IPS DF 6.9 (cell line): Measurements from ENCODE around the gene CASP10.

Experiments used
- DNase-seq: peaks from one replicate; pipeline ENCODE4 v3.0.0-alpha.2; 2013; ENCODE audit warnings: low read depth, low spot score
- H3K27ac ChIP-seq: one replicate; pipeline ENCODE4 v1.5.1; 2013; ENCODE audit warnings: low read length, control low read depth
- H3K27me3 ChIP-seq: 2 replicates; pipeline ENCODE4 v1.6.1; 2013; ENCODE audit warnings: mild to moderate bottlenecking, low read length; ENCODE audit not compliant: control insufficient read depth, insufficient read depth
- H3K36me3 ChIP-seq: 2 replicates; pipeline ENCODE4 v1.6.1; 2013; ENCODE audit warnings: low read length; ENCODE audit not compliant: control insufficient read depth, insufficient read depth
- H3K4me1 ChIP-seq: 2 replicates; pipeline ENCODE4 v1.6.1; 2013; ENCODE audit warnings: low read length; ENCODE audit not compliant: control insufficient read depth, insufficient read depth
- H3K4me3 ChIP-seq: 2 replicates; pipeline ENCODE4 v1.5.1; 2013; ENCODE audit warnings: mild to moderate bottlenecking, low read length
- H3K9me3 ChIP-seq: 2 replicates; pipeline ENCODE4 v1.6.1; 2013; ENCODE audit warnings: low read length, inconsistent platforms; ENCODE audit not compliant: control insufficient read depth, insufficient read depth
- WGBS: extraction: QIAGEN DNeasy Blood & Tissue Kit; methylation state at CpG from one replicate; pipeline ENCODE4 v1.1.7; 2013; ENCODE audit warnings: mixed read lengths, missing lambda C conversion rate; ENCODE audit not compliant: insufficient read length, insufficient coverage; 5-methylcytosine and 5-hydroxymethylcytosine counted together

Gene CASP10

DNA sequence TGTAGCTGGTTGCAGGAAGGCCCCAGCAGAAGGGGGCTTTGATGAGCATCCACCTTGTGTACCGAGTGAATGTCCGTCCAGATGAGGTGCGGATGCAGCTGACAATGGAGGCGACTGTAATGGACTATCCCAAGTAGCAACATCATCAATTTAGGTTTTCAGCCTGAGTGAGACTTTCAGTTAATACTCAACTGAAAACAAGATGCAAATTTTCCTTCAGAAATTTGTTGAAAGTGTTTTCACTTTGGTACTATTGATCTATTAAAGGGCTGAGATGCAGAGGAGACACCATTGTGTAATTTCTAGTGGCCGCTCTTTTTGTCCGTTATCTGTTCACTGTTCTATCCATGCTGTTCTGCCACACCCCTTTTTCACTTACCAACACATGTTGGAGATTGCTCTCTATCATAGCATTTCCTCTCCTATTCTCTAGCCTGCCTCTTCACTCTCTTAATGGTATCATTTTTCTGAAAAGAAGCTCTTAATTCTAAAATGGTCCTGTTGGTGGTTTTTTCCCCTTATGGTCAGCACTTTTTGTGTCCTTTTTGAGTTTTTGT, 65.4 kb downstream of the CASP10 start:
- no peak overlapping the region for H3K27ac ChIP-seq
- H3K27me3 ChIP-seq = no peaks in the 10 kb centered on the region
- H3K4me1 ChIP-seq = peaks cover 3% of the 10 kb centered on the region; the same call in 1 of the 2 replicates
- H3K36me3 ChIP-seq = no peaks in the 10 kb centered on the region
- H3K4me3 ChIP-seq = no peak overlapping the region
- WGBS = no CpG with 5 or more reads among the region's 6 CpGs
- no peaks in the 10 kb centered on the region for H3K9me3 ChIP-seq
- DNase-seq = no peak

DNA sequence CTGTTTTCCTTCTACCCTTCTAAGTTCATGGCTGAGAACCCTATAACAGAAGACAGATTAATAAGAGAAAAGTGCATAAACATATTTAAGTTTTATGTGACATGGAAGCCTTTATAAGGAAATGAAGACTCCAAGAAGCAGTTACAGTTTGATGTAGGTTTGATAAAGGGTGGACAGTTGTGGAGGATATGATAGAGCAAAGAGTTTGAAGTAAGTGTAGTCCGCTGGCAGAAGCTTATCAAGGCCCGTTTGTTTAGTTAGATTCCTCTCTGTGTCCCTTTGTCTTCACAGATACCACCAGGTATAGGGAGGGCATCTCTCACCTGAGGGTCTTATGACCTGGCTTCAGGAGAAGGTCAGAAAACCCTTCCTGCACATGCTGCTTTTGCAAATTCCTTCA, 66.9 kb downstream of the CASP10 start:
- Histone ChIP-seq H3K36me3 (no peaks in the 10 kb centered on the region), H3K9me3 (no peaks in the 10 kb centered on the region), H3K27me3 (no peaks in the 10 kb centered on the region), H3K4me1 (peaks cover 3% of the 10 kb centered on the region), H3K27ac (no peak overlapping the region), H3K4me3 (no peak overlapping the region)
- WGBS = no CpG with 5 or more reads among the region's 2 CpGs
- DNase-seq = no peak

DNA sequence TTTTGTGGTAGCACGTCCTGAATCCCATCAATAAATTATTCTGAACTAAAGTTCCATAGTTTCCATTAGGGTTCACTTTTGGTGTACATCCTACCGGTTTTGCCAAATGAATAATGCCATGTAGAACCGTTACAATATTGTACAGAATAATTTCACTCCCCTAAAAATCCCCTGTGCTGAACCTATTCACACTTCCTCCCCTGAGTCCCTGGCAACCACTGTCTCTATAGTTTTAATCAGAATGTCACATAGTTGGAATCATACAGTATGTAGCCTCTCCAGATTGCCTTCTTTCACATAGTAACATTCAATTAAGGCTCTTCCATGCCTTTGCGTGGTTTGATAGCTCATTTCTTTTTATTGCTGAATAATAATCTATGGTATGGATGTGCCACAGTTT, 67.8 kb downstream of the CASP10 start:
- no peak overlapping the region for H3K27ac ChIP-seq
- no peak for DNase-seq
- H3K4me3 ChIP-seq = no peak overlapping the region
- WGBS = no CpG with 5 or more reads among the region's 4 CpGs
- no peaks in the 10 kb centered on the region for H3K9me3 ChIP-seq
- no peaks in the 10 kb centered on the region for H3K36me3 ChIP-seq
- no peaks in the 10 kb centered on the region; the same call in 1 of the 2 replicates for H3K4me1 ChIP-seq
- no peaks in the 10 kb centered on the region for H3K27me3 ChIP-seq

DNA sequence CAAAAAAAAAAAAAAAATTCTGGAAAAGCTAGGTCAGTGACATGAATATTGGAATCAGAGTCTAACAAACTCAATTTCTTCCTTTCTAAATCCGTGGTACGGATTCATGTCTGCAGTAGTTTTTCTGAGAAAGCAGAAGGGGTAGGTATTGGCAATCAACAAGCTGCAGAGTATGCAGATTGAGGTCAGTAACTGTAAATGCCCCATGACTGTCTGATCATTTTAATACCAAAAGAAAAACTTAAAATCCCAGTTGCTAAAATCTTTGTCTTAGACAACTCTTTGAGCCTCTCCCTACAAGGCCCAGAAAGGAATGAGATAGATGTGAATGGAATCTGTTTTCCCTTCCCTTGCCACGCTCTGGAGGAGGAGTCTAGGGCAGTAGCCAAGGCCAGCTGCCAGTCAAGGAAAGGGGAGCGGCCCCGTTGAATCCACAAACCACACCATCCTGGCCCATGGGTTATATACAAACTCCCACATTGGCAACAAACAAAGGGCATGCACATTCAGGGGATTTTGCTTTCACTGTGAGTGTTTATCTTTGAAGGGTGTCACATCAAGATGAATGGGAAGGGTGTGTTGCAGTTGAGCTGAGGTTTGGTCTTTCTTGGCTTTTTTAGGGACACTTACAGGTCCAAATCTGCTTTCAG, 71.3 kb downstream of the CASP10 start:
- Histone ChIP-seq H3K36me3 (no peaks in the 10 kb centered on the region), H3K4me3 (no peak overlapping the region), H3K4me1 (peaks cover 2% of the 10 kb centered on the region; the same call in 1 of the 2 replicates), H3K27me3 (no peaks in the 10 kb centered on the region), H3K27ac (no peak overlapping the region), H3K9me3 (no peaks in the 10 kb centered on the region)
- DNase-seq = no peak
- no CpG with 5 or more reads among the region's 5 CpGs for WGBS

DNA sequence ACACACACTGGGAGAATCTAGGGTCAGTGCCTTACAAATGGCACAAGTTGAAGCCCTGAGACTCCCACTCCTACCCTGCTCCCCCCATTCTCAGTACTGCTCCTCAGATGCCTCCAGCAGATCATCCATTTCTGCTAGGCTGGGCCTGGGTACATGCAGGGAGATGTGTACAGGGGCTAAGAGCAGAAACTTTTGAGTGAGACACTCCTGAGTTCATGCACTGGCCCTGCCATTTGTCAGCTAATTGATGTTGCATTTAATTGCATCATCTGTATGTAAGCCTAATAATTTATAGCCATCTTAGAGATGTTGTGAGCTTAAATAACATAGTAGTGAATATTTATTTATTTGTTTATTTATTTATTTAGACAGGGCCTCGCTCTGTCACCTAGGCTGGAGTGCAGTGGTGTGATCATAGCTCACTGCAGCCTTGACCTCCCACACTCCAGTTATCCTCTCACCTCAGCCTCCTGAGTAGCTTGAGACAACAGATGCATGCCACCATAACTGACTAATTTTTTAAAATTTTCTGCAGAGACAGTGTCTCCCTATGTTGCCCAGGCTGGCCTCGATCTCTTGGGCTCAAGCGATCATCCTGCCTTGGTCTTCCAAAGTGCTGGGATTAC, 72.6 kb downstream of the CASP10 start:
- Histone ChIP-seq H3K4me3 (no peak overlapping the region), H3K4me1 (peaks cover 2% of the 10 kb centered on the region; the same call in 1 of the 2 replicates), H3K36me3 (no peaks in the 10 kb centered on the region), H3K9me3 (no peaks in the 10 kb centered on the region), H3K27ac (no peak overlapping the region), H3K27me3 (no peaks in the 10 kb centered on the region)
- DNase-seq = no peak
- WGBS = no CpG with 5 or more reads among the region's 3 CpGs

DNA sequence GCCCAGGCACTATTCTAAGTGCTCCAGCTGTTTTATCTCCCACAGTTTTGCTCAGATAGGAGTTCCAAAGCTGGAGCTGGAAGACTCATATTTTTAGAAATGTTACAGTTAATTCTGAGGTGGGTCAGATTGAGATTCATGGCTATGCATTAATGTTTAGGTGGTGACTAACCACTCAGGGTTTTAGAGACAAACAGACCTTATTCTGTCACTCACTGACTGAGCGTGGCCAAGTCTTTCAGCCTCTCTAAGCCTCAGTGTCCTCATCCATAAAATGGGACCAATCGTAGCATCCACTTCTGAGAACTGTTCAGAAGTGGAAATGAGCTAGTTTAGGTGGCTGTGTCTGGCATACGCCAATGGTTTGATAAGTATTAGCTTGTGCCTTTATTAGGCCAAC, 73.1 kb downstream of the CASP10 start:
- H3K27ac ChIP-seq = no peak overlapping the region
- H3K4me3 ChIP-seq = no peak overlapping the region
- no CpG with 5 or more reads among the region's 3 CpGs for whole genome bisulfite sequencing
- H3K27me3 ChIP-seq = no peaks in the 10 kb centered on the region
- peaks cover 2% of the 10 kb centered on the region; the same call in 1 of the 2 replicates for H3K4me1 ChIP-seq
- H3K9me3 ChIP-seq = no peaks in the 10 kb centered on the region
- DNase-seq = no peak
- no peaks in the 10 kb centered on the region for H3K36me3 ChIP-seq

DNA sequence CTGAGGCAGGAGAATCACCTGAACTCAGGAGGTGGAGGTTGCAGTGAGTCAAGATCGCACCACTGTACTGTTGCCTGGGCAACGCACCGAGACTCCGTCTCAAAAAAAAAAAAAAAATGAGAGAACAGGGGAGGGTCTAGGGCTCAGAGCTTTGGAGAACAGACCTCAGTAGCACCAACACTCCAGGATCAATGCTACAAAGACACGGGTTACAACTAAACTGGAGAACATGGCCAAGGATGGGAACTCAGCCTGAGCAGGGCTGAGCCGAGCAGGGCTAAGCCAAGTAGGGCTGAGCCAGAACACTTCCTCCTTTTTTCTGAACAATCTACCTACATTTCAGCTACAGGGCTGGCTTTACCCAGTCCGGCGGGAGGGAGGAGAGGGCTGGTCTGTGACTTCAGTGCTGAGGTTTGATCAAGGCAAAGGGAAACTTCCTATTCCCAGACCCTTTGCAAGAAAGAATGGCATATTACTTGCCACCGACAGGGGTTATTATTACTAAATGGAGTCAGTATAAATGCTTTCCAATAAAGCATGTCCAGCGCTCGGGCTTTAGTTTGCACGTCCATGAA, 74.5 kb downstream of the CASP10 start:
- Histone ChIP-seq H3K4me3 (no peak overlapping the region), H3K4me1 (peaks cover 2% of the 10 kb centered on the region; the same call in 1 of the 2 replicates), H3K27me3 (no peaks in the 10 kb centered on the region), H3K27ac (no peak overlapping the region), H3K36me3 (no peaks in the 10 kb centered on the region), H3K9me3 (no peaks in the 10 kb centered on the region)
- no peak for DNase-seq
- WGBS = no CpG with 5 or more reads among the region's 12 CpGs

DNA sequence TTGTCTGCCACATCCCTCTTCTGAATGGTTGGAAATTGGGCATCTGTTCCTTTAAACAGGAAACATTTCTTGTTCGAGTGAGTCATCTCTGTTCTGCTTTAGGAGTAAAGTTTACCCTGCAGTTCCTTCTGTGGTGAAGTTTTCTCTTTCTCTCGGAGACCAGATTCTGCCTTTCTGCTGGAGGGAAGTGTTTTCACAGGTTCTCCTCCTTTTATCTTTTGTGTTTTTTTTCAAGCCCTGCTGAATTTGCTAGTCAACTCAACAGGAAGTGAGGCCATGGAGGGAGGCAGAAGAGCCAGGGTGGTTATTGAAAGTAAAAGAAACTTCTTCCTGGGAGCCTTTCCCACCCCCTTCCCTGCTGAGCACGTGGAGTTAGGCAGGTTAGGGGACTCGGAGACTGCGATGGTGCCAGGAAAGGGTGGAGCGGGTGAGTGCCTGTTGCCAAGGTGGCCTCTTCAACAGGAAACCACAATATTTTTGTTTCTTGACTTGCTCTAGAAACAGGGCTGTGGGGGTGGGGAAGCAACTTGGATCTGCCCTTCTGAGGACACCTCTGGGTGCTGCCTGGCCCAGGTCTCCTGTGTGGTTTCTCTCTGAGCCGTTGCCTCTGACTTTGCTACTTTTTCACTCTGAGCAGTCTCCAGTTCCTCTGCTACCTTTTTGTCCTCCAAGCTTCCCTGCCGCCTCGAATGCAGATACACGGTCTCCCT, 75.2 kb downstream of the CASP10 start:
- WGBS = no CpG with 5 or more reads among the region's 10 CpGs

DNA sequence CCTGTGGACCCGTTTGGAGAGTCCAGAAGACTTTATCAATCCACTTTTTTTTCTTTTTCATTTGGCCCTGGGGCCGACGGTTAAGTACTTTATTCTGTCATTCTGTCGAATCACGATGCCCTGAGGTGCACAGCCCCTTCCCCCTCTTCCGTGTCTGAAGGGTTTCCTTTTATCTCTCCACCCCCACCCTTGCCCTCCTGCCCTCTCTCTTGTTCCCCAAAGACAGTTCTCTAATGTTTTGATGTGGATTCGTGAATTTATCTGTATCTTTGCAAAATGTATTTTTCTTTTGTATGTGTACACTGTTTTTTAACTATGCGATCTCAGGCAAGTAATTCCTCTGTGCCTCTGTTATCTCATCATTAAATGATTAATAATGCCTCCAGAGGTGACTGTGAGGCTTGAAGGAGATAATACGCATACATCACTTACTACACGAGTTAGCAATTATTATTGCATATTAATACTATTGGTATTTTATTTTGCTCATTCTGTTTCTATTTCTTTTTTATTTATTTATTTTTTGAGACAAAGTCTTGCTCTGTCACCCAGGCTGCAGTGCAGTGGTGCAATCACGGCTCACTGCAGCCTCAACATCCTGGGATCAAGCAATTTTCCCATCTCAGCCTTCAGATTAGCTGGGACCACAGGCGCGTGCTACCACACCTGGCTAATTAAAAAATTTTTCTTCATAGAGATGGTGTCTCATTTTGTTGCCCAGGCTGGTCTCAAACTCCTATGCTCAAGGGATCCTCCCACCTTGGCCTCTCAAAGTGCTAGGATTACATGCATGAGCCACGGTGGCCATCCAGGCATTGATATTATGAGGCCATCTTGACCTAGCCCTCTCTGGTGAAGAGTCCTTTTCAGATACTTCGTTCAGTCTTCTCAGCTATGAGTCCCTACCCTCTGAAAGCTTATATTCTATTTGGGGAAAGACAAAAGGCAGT, 76.0 kb downstream of the CASP10 start:
- Histone ChIP-seq H3K27me3 (no peaks in the 10 kb centered on the region), H3K4me1 (peaks cover 2% of the 10 kb centered on the region; the same call in 1 of the 2 replicates), H3K27ac (no peak overlapping the region), H3K4me3 (no peak overlapping the region; the same call in 1 of the 2 replicates), H3K36me3 (no peaks in the 10 kb centered on the region), H3K9me3 (no peaks in the 10 kb centered on the region)
- WGBS = no CpG with 5 or more reads among the region's 15 CpGs
- DNase-seq = no peak

More for the DNA sequence above, 75.2 kb downstream of the CASP10 start:
- DNase-seq = no peak
- Histone ChIP-seq H3K27ac (no peak overlapping the region), H3K4me3 (no peak overlapping the region; the same call in 1 of the 2 replicates), H3K27me3 (no peaks in the 10 kb centered on the region), H3K9me3 (no peaks in the 10 kb centered on the region), H3K4me1 (peaks cover 2% of the 10 kb centered on the region; the same call in 1 of the 2 replicates), H3K36me3 (no peaks in the 10 kb centered on the region)
